Measurements from ENCODE around the gene AMY2A.
"Not testable (repeated sequence)": the region's sequence is repeated elsewhere in the genome, so short reads cannot be mapped to it uniquely, and the experiment has no call there.

Gene AMY2A

GRCh38 chr1:103582464-103582863, 34.8 kb upstream of the AMY2A start:
- no peak overlapping the region for H3K4me2 ChIP-seq (ENCODE audit: low read length)

GRCh38 chr1:103583887-103584286, 33.3 kb upstream of the AMY2A start:
- H3K27me3 ChIP-seq (ENCODE audit: control insufficient read depth, low read length): no peaks in the 10 kb centered on the region
- no peaks in the 10 kb centered on the region for H4K20me1 ChIP-seq (ENCODE audit: control insufficient read depth, insufficient read depth, low read depth, low read length)
- H3F3A ChIP-seq (ENCODE audit: control insufficient read depth, insufficient read depth): no peaks in the 10 kb centered on the region
- H3K4me1 ChIP-seq (ENCODE audit: control insufficient read depth, low read length): no peaks in the 10 kb centered on the region
- no peaks in the 10 kb centered on the region for H3K9me2 ChIP-seq (replicated peaks; ENCODE audit: control insufficient read depth, low read length)
- H3K27ac ChIP-seq (ENCODE audit: low read depth, low read length): no peak overlapping the region
- TF ChIP-seq EZH2phosphoT487 (IDR thresholded peaks at IDR 0.05; ENCODE audit: borderline replicate concordance, low read length): no peak
- no peak for TF ChIP-seq CTCF (IDR thresholded peaks at IDR 0.05; ENCODE audit: low read depth, low read length, poor library complexity, severe bottlenecking)
- peaks cover 4% of the 10 kb centered on the region; the same call in 1 of the 2 replicates for H3K9me3 ChIP-seq (ENCODE audit: control insufficient read depth, insufficient read depth, low read length)
- H3K4me2 ChIP-seq (ENCODE audit: low read length): no peak overlapping the region
- H3K79me2 ChIP-seq (ENCODE audit: control insufficient read depth, low read length): no peaks in the 10 kb centered on the region
- no peaks in the 10 kb centered on the region for H3K36me3 ChIP-seq (ENCODE audit: control insufficient read depth, low read length)
- H3K4me3 ChIP-seq (ENCODE audit: low read length): no peak overlapping the region

More at GRCh38 chr1:103582464-103582863, 34.8 kb upstream of the AMY2A start:
- no peaks in the 10 kb centered on the region for H3K79me2 ChIP-seq (ENCODE audit: control insufficient read depth, low read length)
- no peak overlapping the region for H3K4me3 ChIP-seq (ENCODE audit: low read length)
- TF ChIP-seq EZH2phosphoT487 (IDR thresholded peaks at IDR 0.05; ENCODE audit: borderline replicate concordance, low read length) (no peak), CTCF (IDR thresholded peaks at IDR 0.05; ENCODE audit: low read depth, low read length, poor library complexity, severe bottlenecking) (no peak)
- H3K27me3 ChIP-seq (ENCODE audit: control insufficient read depth, low read length): no peaks in the 10 kb centered on the region
- H3K9me2 ChIP-seq (replicated peaks; ENCODE audit: control insufficient read depth, low read length): no peaks in the 10 kb centered on the region
- no peaks in the 10 kb centered on the region for H3K36me3 ChIP-seq (ENCODE audit: control insufficient read depth, low read length)
- no peaks in the 10 kb centered on the region for H3K9me3 ChIP-seq (ENCODE audit: control insufficient read depth, insufficient read depth, low read length)
- no peaks in the 10 kb centered on the region for H4K20me1 ChIP-seq (ENCODE audit: control insufficient read depth, insufficient read depth, low read depth, low read length)
- no peak overlapping the region for H3K27ac ChIP-seq (ENCODE audit: low read depth, low read length)
- no peaks in the 10 kb centered on the region for H3F3A ChIP-seq (ENCODE audit: control insufficient read depth, insufficient read depth)
- H3K4me1 ChIP-seq (ENCODE audit: control insufficient read depth, low read length): no peaks in the 10 kb centered on the region

GRCh38 chr1:103584537-103584936, 32.7 kb upstream of the AMY2A start:
- Histone ChIP-seq H3F3A (ENCODE audit: control insufficient read depth, insufficient read depth) (no peaks in the 10 kb centered on the region), H3K4me3 (ENCODE audit: low read length) (no peak overlapping the region), H3K9me2 (replicated peaks; ENCODE audit: control insufficient read depth, low read length) (no peaks in the 10 kb centered on the region), H3K27me3 (ENCODE audit: control insufficient read depth, low read length) (no peaks in the 10 kb centered on the region), H3K4me1 (ENCODE audit: control insufficient read depth, low read length) (no peaks in the 10 kb centered on the region), H3K36me3 (ENCODE audit: control insufficient read depth, low read length) (no peaks in the 10 kb centered on the region), H3K4me2 (ENCODE audit: low read length) (no peak overlapping the region), H3K9me3 (ENCODE audit: control insufficient read depth, insufficient read depth, low read length) (peaks cover 4% of the 10 kb centered on the region; the same call in 1 of the 2 replicates), H4K20me1 (ENCODE audit: control insufficient read depth, insufficient read depth, low read depth, low read length) (no peaks in the 10 kb centered on the region), H3K27ac (ENCODE audit: low read depth, low read length) (no peak overlapping the region), H3K79me2 (ENCODE audit: control insufficient read depth, low read length) (no peaks in the 10 kb centered on the region)
- no peak for TF ChIP-seq EZH2phosphoT487 (IDR thresholded peaks at IDR 0.05; ENCODE audit: borderline replicate concordance, low read length)
- TF ChIP-seq CTCF (IDR thresholded peaks at IDR 0.05; ENCODE audit: low read depth, low read length, poor library complexity, severe bottlenecking): no peak

- H3K9me3 ChIP-seq (ENCODE audit: control insufficient read depth, insufficient read depth, low read length); H3K4me1 ChIP-seq (ENCODE audit: control insufficient read depth, low read length); H3K36me3 ChIP-seq (ENCODE audit: control insufficient read depth, low read length); H3K4me3 ChIP-seq (ENCODE audit: low read length); H3K9me2 ChIP-seq (replicated peaks; ENCODE audit: control insufficient read depth, low read length); H3K27ac ChIP-seq (ENCODE audit: low read depth, low read length); H3K79me2 ChIP-seq (ENCODE audit: control insufficient read depth, low read length); H3K27me3 ChIP-seq (ENCODE audit: control insufficient read depth, low read length); H3K4me2 ChIP-seq (ENCODE audit: low read length); H3F3A ChIP-seq (ENCODE audit: control insufficient read depth, insufficient read depth); H4K20me1 ChIP-seq (ENCODE audit: control insufficient read depth, insufficient read depth, low read depth, low read length): not testable (repeated sequence)
These were observed 14.5 kb upstream of the AMY2A start for GRCh38 chr1:103602740-103603139.

All from DOHH2 (cell line).